ACC112 (cell line): Measurements from ENCODE around the gene PTPRN2.

Experiments used
- H2AFZ ChIP-seq: fragments of 200-600 bp; sonication (generic); one replicate; pipeline ENCODE4 v1.6.0; 2017; ENCODE audit warnings: antibody characterized with exemption, low read length; ENCODE audit not compliant: unreplicated experiment
- H3K27ac ChIP-seq: fragments of 200-600 bp; sonication (generic); 2 replicates; pipeline ENCODE4 v1.5.1; 2014; ENCODE audit warnings: low read depth, mild to moderate bottlenecking, antibody characterized with exemption, low read length, moderate library complexity
- H3K27me3 ChIP-seq: fragments of 200-600 bp; sonication (generic); 2 replicates; pipeline ENCODE4 v1.6.1; 2014; ENCODE audit warnings: mild to moderate bottlenecking, antibody characterized with exemption, low read length, moderate library complexity, mixed read lengths; ENCODE audit not compliant: insufficient read depth
- H3K36me3 ChIP-seq: fragments of 200-600 bp; sonication (generic); 2 replicates; pipeline ENCODE4 v1.6.1; 2016; ENCODE audit warnings: mild to moderate bottlenecking, antibody characterized with exemption, low read length, moderate library complexity, mixed read lengths; ENCODE audit not compliant: insufficient read depth
- H3K4me1 ChIP-seq: fragments of 200-600 bp; sonication (generic); one replicate; pipeline ENCODE4 v1.6.1; 2016; ENCODE audit warnings: low read length, mixed read lengths; ENCODE audit not compliant: insufficient read depth, unreplicated experiment, control insufficient read depth
- H3K4me3 ChIP-seq: fragments of 200-600 bp; sonication (generic); 2 replicates; pipeline ENCODE4 v1.5.1; 2014; ENCODE audit warnings: mild to moderate bottlenecking, low read depth, low read length
- H3K79me2 ChIP-seq: fragments of 200-600 bp; sonication (generic); one replicate; pipeline ENCODE4 v1.6.0; 2016; ENCODE audit warnings: low read length; ENCODE audit not compliant: control insufficient read depth, unreplicated experiment, insufficient read depth

PTPRN2 gene

GRCh38 chr7:158135931-158136330 is 451.7 kb downstream of the PTPRN2 start:
- Histone ChIP-seq H3K4me1 (no peaks in the 10 kb centered on the region), H3K27me3 (no peaks in the 10 kb centered on the region), H3K36me3 (no peaks in the 10 kb centered on the region), H2AFZ (no peak overlapping the region), H3K79me2 (no peaks in the 10 kb centered on the region), H3K27ac (no peak overlapping the region), H3K4me3 (no peak overlapping the region)

- H3K27me3 ChIP-seq = no peaks in the 10 kb centered on the region
- no peak overlapping the region for H2AFZ ChIP-seq
- no peaks in the 10 kb centered on the region for H3K4me1 ChIP-seq
- no peaks in the 10 kb centered on the region for H3K36me3 ChIP-seq
- no peaks in the 10 kb centered on the region for H3K79me2 ChIP-seq
- no peak overlapping the region for H3K4me3 ChIP-seq
- no peak overlapping the region for H3K27ac ChIP-seq
Observed at GRCh38 chr7:158134824-158135223, 452.8 kb downstream of the PTPRN2 start.

GRCh38 chr7:158133515-158134271 is 453.9 kb downstream of the PTPRN2 start:
- no peak overlapping the region for H3K4me3 ChIP-seq
- H3K27me3 ChIP-seq = no peaks in the 10 kb centered on the region
- H3K27ac ChIP-seq = no peak overlapping the region
- no peaks in the 10 kb centered on the region for H3K36me3 ChIP-seq
- H3K4me1 ChIP-seq = no peaks in the 10 kb centered on the region
- H2AFZ ChIP-seq = no peak overlapping the region
- H3K79me2 ChIP-seq = no peaks in the 10 kb centered on the region

- no peak overlapping the region for H3K4me3 ChIP-seq
- no peaks in the 10 kb centered on the region for H3K36me3 ChIP-seq
- H3K4me1 ChIP-seq = no peaks in the 10 kb centered on the region
- H3K27ac ChIP-seq = no peak overlapping the region
- H2AFZ ChIP-seq = no peak overlapping the region
- H3K27me3 ChIP-seq = no peaks in the 10 kb centered on the region
- H3K79me2 ChIP-seq = no peaks in the 10 kb centered on the region
Observed at GRCh38 chr7:158133057-158133456, 454.6 kb downstream of the PTPRN2 start.

- Histone ChIP-seq H2AFZ (no peak overlapping the region), H3K27me3 (no peaks in the 10 kb centered on the region), H3K4me1 (no peaks in the 10 kb centered on the region), H3K36me3 (no peaks in the 10 kb centered on the region), H3K79me2 (no peaks in the 10 kb centered on the region), H3K4me3 (no peak overlapping the region), H3K27ac (no peak overlapping the region)
Observed at GRCh38 chr7:158130023-158130409, 457.6 kb downstream of the PTPRN2 start.

GRCh38 chr7:158129037-158130022 is 458.3 kb downstream of the PTPRN2 start:
- Histone ChIP-seq H3K27ac (no peak overlapping the region), H3K79me2 (no peaks in the 10 kb centered on the region), H3K36me3 (no peaks in the 10 kb centered on the region), H3K4me1 (no peaks in the 10 kb centered on the region), H3K4me3 (no peak overlapping the region), H3K27me3 (no peaks in the 10 kb centered on the region), H2AFZ (no peak overlapping the region)

- H3K36me3 ChIP-seq = no peaks in the 10 kb centered on the region
- no peaks in the 10 kb centered on the region for H3K27me3 ChIP-seq
- H3K4me1 ChIP-seq = no peaks in the 10 kb centered on the region
- H2AFZ ChIP-seq = no peak overlapping the region
- no peaks in the 10 kb centered on the region for H3K79me2 ChIP-seq
- no peak overlapping the region for H3K4me3 ChIP-seq
- no peak overlapping the region for H3K27ac ChIP-seq
Observed at GRCh38 chr7:158128572-158128971, 459.1 kb downstream of the PTPRN2 start.

- Histone ChIP-seq H3K27me3 (no peaks in the 10 kb centered on the region), H3K79me2 (no peaks in the 10 kb centered on the region), H3K4me3 (no peak overlapping the region), H3K36me3 (no peaks in the 10 kb centered on the region), H3K4me1 (no peaks in the 10 kb centered on the region), H3K27ac (no peak overlapping the region), H2AFZ (no peak overlapping the region)
Observed at GRCh38 chr7:158127241-158127640, 460.4 kb downstream of the PTPRN2 start.

- no peaks in the 10 kb centered on the region for H3K27me3 ChIP-seq
- no peak overlapping the region for H3K27ac ChIP-seq
- H3K4me3 ChIP-seq = no peak overlapping the region
- H3K4me1 ChIP-seq = no peaks in the 10 kb centered on the region
- H3K36me3 ChIP-seq = no peaks in the 10 kb centered on the region
- no peaks in the 10 kb centered on the region for H3K79me2 ChIP-seq
- H2AFZ ChIP-seq = no peak overlapping the region
Observed at GRCh38 chr7:158126661-158127060, 461.0 kb downstream of the PTPRN2 start.

GRCh38 chr7:158125721-158126120 is 461.9 kb downstream of the PTPRN2 start:
- Histone ChIP-seq H3K27ac (no peak overlapping the region), H2AFZ (no peak overlapping the region), H3K79me2 (no peaks in the 10 kb centered on the region), H3K27me3 (no peaks in the 10 kb centered on the region), H3K36me3 (no peaks in the 10 kb centered on the region), H3K4me1 (no peaks in the 10 kb centered on the region), H3K4me3 (no peak overlapping the region)
